Measurements from ENCODE around the gene ALKBH5. TPM values are rescaled to one million over a fixed set of nuclear protein-coding genes. Genes with fewer than 3 reads are reported as not detected.

ALKBH5 gene
- polyA plus RNA-seq, 1 donor from 2014 or later: 55.0 TPM

DNA sequence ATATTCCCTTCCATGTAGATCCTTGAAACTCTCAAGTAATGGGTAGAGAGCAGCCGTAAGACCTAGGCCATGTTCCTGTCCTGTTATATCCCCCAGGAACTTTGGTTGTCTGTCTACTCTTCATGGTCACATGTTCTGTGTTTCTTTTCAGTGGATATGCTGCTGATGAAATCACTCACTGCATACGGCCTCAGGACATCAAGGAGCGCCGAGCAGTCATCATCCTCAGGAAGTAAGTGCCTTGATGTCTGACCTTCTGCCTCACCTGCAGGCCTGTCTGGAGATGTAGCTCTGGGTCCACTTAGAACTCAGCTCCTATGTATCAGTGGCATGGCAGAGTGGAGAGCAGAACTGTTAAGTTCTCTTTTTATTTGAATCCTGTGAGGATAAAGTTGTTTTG is 11.2 kb downstream of the ALKBH5 start:
- Histone ChIP-seq H3K79me2 (replicated peaks; ENCODE audit: insufficient read depth, low read length) (peaks cover 45% of the 10 kb centered on the region), H2AFZ (ENCODE audit: low read depth, low read length) (no peak overlapping the region), H3K9me3 (ENCODE audit: low read length) (no peaks in the 10 kb centered on the region), H4K20me1 (ENCODE audit: insufficient read depth) (peaks cover 4% of the 10 kb centered on the region), H3K4me3 (ENCODE audit: low read length) (no peak overlapping the region), H3K9ac (ENCODE audit: low read length) (no peak overlapping the region), H3K9me2 (ENCODE audit: insufficient read depth, low read length) (no peaks in the 10 kb centered on the region), H3K36me3 (ENCODE audit: insufficient read depth, low read length) (no peaks in the 10 kb centered on the region), H3K4me2 (ENCODE audit: low read length) (no peak overlapping the region), H3K27me3 (ENCODE audit: insufficient read depth, low read depth, low read length) (no peaks in the 10 kb centered on the region), H3F3A (ENCODE audit: insufficient read depth, low read length, poor library complexity, severe bottlenecking) (no peaks in the 10 kb centered on the region), H3K27ac (ENCODE audit: low read length) (no peak overlapping the region)
- TF ChIP-seq POLR2AphosphoS5 (IDR thresholded peaks at IDR 0.05) (no peak), TAF1 (IDR thresholded peaks at IDR 0.05; ENCODE audit: low read depth) (no peak), SMC3 (conservative IDR thresholded peaks at IDR 0.05; ENCODE audit: poor library complexity) (no peak), MXI1 (conservative IDR thresholded peaks at IDR 0.05; ENCODE audit: poor library complexity, severe bottlenecking) (no peak), RAD21 (conservative IDR thresholded peaks at IDR 0.05) (no peak), EZH2 (IDR thresholded peaks at IDR 0.05; ENCODE audit: borderline replicate concordance, insufficient read depth, low read length, poor library complexity, severe bottlenecking) (no peak), EP300 (conservative IDR thresholded peaks at IDR 0.05; ENCODE audit: poor library complexity, severe bottlenecking) (no peak)
- TF ChIP-seq, protein P1, sequence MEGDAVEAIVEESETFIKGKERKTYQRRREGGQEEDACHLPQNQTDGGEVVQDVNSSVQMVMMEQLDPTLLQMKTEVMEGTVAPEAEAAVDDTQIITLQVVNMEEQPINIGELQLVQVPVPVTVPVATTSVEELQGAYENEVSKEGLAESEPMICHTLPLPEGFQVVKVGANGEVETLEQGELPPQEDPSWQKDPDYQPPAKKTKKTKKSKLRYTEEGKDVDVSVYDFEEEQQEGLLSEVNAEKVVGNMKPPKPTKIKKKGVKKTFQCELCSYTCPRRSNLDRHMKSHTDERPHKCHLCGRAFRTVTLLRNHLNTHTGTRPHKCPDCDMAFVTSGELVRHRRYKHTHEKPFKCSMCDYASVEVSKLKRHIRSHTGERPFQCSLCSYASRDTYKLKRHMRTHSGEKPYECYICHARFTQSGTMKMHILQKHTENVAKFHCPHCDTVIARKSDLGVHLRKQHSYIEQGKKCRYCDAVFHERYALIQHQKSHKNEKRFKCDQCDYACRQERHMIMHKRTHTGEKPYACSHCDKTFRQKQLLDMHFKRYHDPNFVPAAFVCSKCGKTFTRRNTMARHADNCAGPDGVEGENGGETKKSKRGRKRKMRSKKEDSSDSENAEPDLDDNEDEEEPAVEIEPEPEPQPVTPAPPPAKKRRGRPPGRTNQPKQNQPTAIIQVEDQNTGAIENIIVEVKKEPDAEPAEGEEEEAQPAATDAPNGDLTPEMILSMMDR (IDR thresholded peaks at IDR 0.05; ENCODE audit: poor library complexity, severe bottlenecking): no peak
- TF ChIP-seq, protein P2, sequence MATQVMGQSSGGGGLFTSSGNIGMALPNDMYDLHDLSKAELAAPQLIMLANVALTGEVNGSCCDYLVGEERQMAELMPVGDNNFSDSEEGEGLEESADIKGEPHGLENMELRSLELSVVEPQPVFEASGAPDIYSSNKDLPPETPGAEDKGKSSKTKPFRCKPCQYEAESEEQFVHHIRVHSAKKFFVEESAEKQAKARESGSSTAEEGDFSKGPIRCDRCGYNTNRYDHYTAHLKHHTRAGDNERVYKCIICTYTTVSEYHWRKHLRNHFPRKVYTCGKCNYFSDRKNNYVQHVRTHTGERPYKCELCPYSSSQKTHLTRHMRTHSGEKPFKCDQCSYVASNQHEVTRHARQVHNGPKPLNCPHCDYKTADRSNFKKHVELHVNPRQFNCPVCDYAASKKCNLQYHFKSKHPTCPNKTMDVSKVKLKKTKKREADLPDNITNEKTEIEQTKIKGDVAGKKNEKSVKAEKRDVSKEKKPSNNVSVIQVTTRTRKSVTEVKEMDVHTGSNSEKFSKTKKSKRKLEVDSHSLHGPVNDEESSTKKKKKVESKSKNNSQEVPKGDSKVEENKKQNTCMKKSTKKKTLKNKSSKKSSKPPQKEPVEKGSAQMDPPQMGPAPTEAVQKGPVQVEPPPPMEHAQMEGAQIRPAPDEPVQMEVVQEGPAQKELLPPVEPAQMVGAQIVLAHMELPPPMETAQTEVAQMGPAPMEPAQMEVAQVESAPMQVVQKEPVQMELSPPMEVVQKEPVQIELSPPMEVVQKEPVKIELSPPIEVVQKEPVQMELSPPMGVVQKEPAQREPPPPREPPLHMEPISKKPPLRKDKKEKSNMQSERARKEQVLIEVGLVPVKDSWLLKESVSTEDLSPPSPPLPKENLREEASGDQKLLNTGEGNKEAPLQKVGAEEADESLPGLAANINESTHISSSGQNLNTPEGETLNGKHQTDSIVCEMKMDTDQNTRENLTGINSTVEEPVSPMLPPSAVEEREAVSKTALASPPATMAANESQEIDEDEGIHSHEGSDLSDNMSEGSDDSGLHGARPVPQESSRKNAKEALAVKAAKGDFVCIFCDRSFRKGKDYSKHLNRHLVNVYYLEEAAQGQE (IDR thresholded peaks at IDR 0.05; ENCODE audit: borderline replicate concordance): no peak

DNA sequence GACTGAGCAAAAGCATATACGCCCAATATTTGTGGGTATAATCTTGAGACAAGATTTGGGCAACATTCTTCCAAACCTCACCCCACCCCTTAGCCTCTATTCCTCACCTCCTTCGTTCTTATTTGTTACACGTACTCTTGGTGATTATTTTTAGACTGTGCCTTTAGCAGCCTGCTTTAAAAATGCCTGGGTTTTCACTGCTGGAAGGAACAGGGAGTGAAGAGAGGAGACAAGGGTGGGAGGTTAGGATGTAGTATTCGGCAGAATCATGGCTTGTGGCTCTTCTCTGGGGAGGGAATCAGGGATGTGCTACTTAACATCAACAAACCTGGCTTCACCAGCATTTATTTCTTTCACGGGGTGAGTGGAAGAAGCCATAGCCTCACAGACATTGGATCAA is 11.6 kb downstream of the ALKBH5 start:
- no peak for TF ChIP-seq EP300 (conservative IDR thresholded peaks at IDR 0.05; ENCODE audit: poor library complexity, severe bottlenecking)
- TF ChIP-seq TAF1 (IDR thresholded peaks at IDR 0.05; ENCODE audit: low read depth): no peak
- no peak for TF ChIP-seq POLR2AphosphoS5 (IDR thresholded peaks at IDR 0.05)
- TF ChIP-seq MXI1 (conservative IDR thresholded peaks at IDR 0.05; ENCODE audit: poor library complexity, severe bottlenecking): no peak
- no peak for TF ChIP-seq RAD21 (conservative IDR thresholded peaks at IDR 0.05)
- no peak for TF ChIP-seq SMC3 (conservative IDR thresholded peaks at IDR 0.05; ENCODE audit: poor library complexity)
- TF ChIP-seq, protein P1 (IDR thresholded peaks at IDR 0.05; ENCODE audit: poor library complexity, severe bottlenecking): no peak
- TF ChIP-seq, protein P2 (IDR thresholded peaks at IDR 0.05; ENCODE audit: borderline replicate concordance): no peak
- no peak for TF ChIP-seq EZH2 (IDR thresholded peaks at IDR 0.05; ENCODE audit: borderline replicate concordance, insufficient read depth, low read length, poor library complexity, severe bottlenecking)
- Histone ChIP-seq H3K36me3 (ENCODE audit: insufficient read depth, low read length) (no peaks in the 10 kb centered on the region), H3K9me2 (ENCODE audit: insufficient read depth, low read length) (no peaks in the 10 kb centered on the region), H3K27ac (ENCODE audit: low read length) (no peak overlapping the region), H3F3A (ENCODE audit: insufficient read depth, low read length, poor library complexity, severe bottlenecking) (no peaks in the 10 kb centered on the region), H4K20me1 (ENCODE audit: insufficient read depth) (peaks cover 4% of the 10 kb centered on the region), H3K4me3 (ENCODE audit: low read length) (no peak overlapping the region), H3K9ac (ENCODE audit: low read length) (no peak overlapping the region), H3K27me3 (ENCODE audit: insufficient read depth, low read depth, low read length) (no peaks in the 10 kb centered on the region), H2AFZ (ENCODE audit: low read depth, low read length) (no peak overlapping the region), H3K9me3 (ENCODE audit: low read length) (no peaks in the 10 kb centered on the region), H3K79me2 (replicated peaks; ENCODE audit: insufficient read depth, low read length) (peaks cover 44% of the 10 kb centered on the region), H3K4me2 (ENCODE audit: low read length) (no peak overlapping the region)

Measured in neural cell (in vitro differentiated cells).